Thyroid gland (tissue), 4 donors: Measurements from ENCODE around the gene STAT3.

Experiments used
- CTCF ChIP-seq, 6 experiments: fragments of 200-600 bp in 3 of 6; fragments of 450-650 bp in 3 of 6; sonication (generic) in 3 of 6; IDR thresholded peaks; one replicate each; pipeline ENCODE4 v1.5.1; 2016 to 2019; ENCODE audit warnings: antibody characterized with exemption in 6 of 6, mild to moderate bottlenecking in 2 of 6, inconsistent platforms in 1 of 6, moderate library complexity in 1 of 6
- POLR2A ChIP-seq, 2 donors: fragments of 450-650 bp; IDR thresholded peaks; one replicate each; pipeline ENCODE4 v1.6.1; 2017; ENCODE audit warnings: antibody characterized with exemption in 2 of 2, mild to moderate bottlenecking in 2 of 2, moderate library complexity in 1 of 2

DNA sequence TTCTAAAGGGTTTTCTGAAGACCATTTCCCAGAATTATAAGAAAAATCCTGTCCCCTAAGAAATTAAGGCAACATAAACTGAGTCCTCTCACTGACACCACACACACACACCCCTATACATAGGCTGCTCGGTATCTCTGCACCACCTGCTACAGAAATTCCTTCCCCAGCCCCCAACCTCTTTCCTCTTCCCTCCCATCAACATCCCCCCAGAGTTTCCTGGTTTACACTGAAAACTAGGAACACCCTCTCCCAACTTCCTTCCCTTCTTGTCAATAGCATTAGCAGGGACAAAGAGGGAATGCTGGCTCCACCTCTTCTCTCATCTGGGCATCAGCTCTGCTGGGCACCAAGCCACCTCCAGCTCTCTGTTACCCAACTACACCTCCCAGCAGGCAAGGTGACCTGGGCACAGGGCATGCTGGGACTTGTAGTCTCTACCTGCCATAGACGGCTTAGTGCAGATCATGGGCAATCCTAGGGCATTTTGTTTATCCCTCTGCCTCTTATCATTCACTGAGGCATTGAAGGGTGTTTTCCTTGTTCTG lies 19.1 kb upstream of the STAT3 start:
- TF ChIP-seq POLR2A (IDR thresholded peaks at IDR 0.05) (no peak), CTCF (IDR thresholded peaks at IDR 0.05) (no peak)
